AG10803 (cell line): ENCODE data around the gene CAMKV.
"Not testable (repeated sequence)": the region's sequence is repeated elsewhere in the genome, so short reads cannot be mapped to it uniquely, and the experiment has no call there.

Experiments used
- DNase-seq: peaks from one replicate; pipeline ENCODE4 v3.0.0; 2010; ENCODE audit warnings: low read depth
- H3K4me3 ChIP-seq: 2 replicates; pipeline ENCODE4 v1.5.1; 2011; ENCODE audit warnings: mild to moderate bottlenecking, low read length, control low read depth
- CTCF ChIP-seq: conservative IDR thresholded peaks from 2 replicates; pipeline ENCODE4 v1.5.1; 2011; ENCODE audit warnings: mild to moderate bottlenecking, low read length, control low read depth, inconsistent platforms

The CAMKV gene

GRCh38 chr3:49839193-49839809 lies 30.4 kb downstream of the CAMKV start:
- DNase-seq = peak; percentile 79
- H3K4me3 ChIP-seq = no peak overlapping the region
- TF ChIP-seq CTCF = peak; percentile 96

- DNase-seq = no peak
- TF ChIP-seq CTCF = no peak
- no peak overlapping the region for H3K4me3 ChIP-seq
These were observed 38.4 kb downstream of the CAMKV start for GRCh38 chr3:49831341-49831740.

- no peak for TF ChIP-seq CTCF
- DNase-seq = no peak
- H3K4me3 ChIP-seq = no peak overlapping the region
These were observed 43.7 kb downstream of the CAMKV start for GRCh38 chr3:49826016-49826415.

- not testable (repeated sequence) for H3K4me3 ChIP-seq, DNase-seq
These were observed 46.6 kb downstream of the CAMKV start for GRCh38 chr3:49823131-49823530.

GRCh38 chr3:49813497-49814174 lies 56.1 kb downstream of the CAMKV start, which contains the start of gene UBA7:
UBA7 (minus strand) TSS chr3:49813953; CDS start chr3:49813787, 166 bp downstream.
- no peak for TF ChIP-seq CTCF
- H3K4me3 ChIP-seq = peak within 1 kb of the TSS; percentile 75
- peak; percentile 79 for DNase-seq

- DNase-seq = no peak
- H3K4me3 ChIP-seq = peak overlapping the region; percentile 75
- no peak for TF ChIP-seq CTCF
These were observed 56.7 kb downstream of the CAMKV start for GRCh38 chr3:49812916-49813496.
